HEK293T (cell line): Measurements from ENCODE around the gene DYNC1I1.

Experiments
- CTCF ChIA-PET: fragments of 350-600 bp; formaldehyde crosslinking; extraction: SDS; loops from one replicate; lab custom pipeline; 2021; ENCODE audit warnings: antibody characterized with exemption, inconsistent platforms; lab: Yijun Ruan, JAX
- POLR2A ChIA-PET: fragments of 350-600 bp; formaldehyde crosslinking; extraction: SDS; loops from one replicate; lab custom pipeline; 2020; ENCODE audit warnings: antibody characterized with exemption, inconsistent platforms; lab: Yijun Ruan, JAX
- DNase-seq: peaks from one replicate; pipeline ENCODE4 v3.0.0; 2012; ENCODE audit warnings: mixed read lengths; ENCODE audit errors: extremely low spot score
- ARNT ChIP-seq: fragments of 450-650 bp; IDR thresholded peaks from 2 replicates; pipeline ENCODE4 v1.6.1; 2017; ENCODE audit warnings: mild to moderate bottlenecking
- BHLHE40 ChIP-seq: fragments of 450-650 bp; IDR thresholded peaks from 2 replicates; pipeline ENCODE4 v1.6.1; 2016; ENCODE audit warnings: mild to moderate bottlenecking, moderate library complexity, borderline replicate concordance
- CTBP1 ChIP-seq: fragments of 450-650 bp; IDR thresholded peaks from 2 replicates; pipeline ENCODE4 v1.6.1; 2016; ENCODE audit warnings: borderline replicate concordance
- ELF4 ChIP-seq: fragments of 450-650 bp; IDR thresholded peaks from 2 replicates; pipeline ENCODE4 v1.6.1; 2017; ENCODE audit warnings: antibody characterized with exemption
- FOXA1 ChIP-seq: fragments of 450-650 bp; IDR thresholded peaks from 2 replicates; pipeline ENCODE4 v1.6.1; 2016; ENCODE audit warnings: mild to moderate bottlenecking
- FOXK2 ChIP-seq: fragments of 450-650 bp; IDR thresholded peaks from 2 replicates; pipeline ENCODE4 v1.6.1; 2016; ENCODE audit warnings: mild to moderate bottlenecking
- FOXM1 ChIP-seq: fragments of 450-650 bp; IDR thresholded peaks from 2 replicates; pipeline ENCODE4 v1.6.1; 2017; ENCODE audit warnings: mild to moderate bottlenecking, borderline replicate concordance
- HDGF ChIP-seq: fragments of 450-650 bp; IDR thresholded peaks from 2 replicates; pipeline ENCODE4 v1.6.1; 2017; ENCODE audit warnings: antibody characterized with exemption, borderline replicate concordance
- L3MBTL2 ChIP-seq: fragments of 450-650 bp; conservative IDR thresholded peaks from 2 replicates; pipeline ENCODE4 v1.6.1; 2016; ENCODE audit warnings: mild to moderate bottlenecking
- LEF1 ChIP-seq: fragments of 450-650 bp; IDR thresholded peaks from 2 replicates; pipeline ENCODE4 v1.6.1; 2017; ENCODE audit warnings: mild to moderate bottlenecking, borderline replicate concordance
- NFRKB ChIP-seq: fragments of 450-650 bp; IDR thresholded peaks from 2 replicates; pipeline ENCODE4 v1.6.1; 2016; ENCODE audit warnings: mild to moderate bottlenecking, moderate library complexity
- PKNOX1 ChIP-seq: fragments of 450-650 bp; IDR thresholded peaks from 2 replicates; pipeline ENCODE4 v1.6.1; 2016
- SP1 ChIP-seq: fragments of 450-650 bp; IDR thresholded peaks from 2 replicates; pipeline ENCODE4 v1.6.1; 2017
- SUZ12 ChIP-seq: fragments of 450-650 bp; IDR thresholded peaks from 2 replicates; pipeline ENCODE4 v1.6.1; 2016; ENCODE audit warnings: mild to moderate bottlenecking
- TARDBP ChIP-seq: fragments of 450-650 bp; IDR thresholded peaks from 2 replicates; pipeline ENCODE4 v1.6.1; 2016
- ZNF384 ChIP-seq: fragments of 450-650 bp; IDR thresholded peaks from 2 replicates; pipeline ENCODE4 v1.6.1; 2016

DYNC1I1 gene

GRCh38 chr7:95925236-95925635 lies 152.9 kb downstream of the DYNC1I1 start:
- no peak for DNase-seq
- CTCF ChIA-PET: interaction anchor here (1.1 to 1.2 kb wide), 3 partner anchors 8 to 10 kb away, joined by 3 to 4 read pairs (median 3); no protein-coding TSS in a partner anchor
- TF ChIP-seq NFRKB (no peak), ELF4 (no peak), PKNOX1 (no peak), SP1 (no peak), FOXM1 (no peak), SUZ12 (no peak), CTBP1 (no peak), BHLHE40 (no peak), ZNF384 (no peak), LEF1 (no peak), ARNT (no peak), HDGF (no peak), L3MBTL2 (no peak), FOXK2 (no peak), TARDBP (no peak), FOXA1 (no peak)
- POLR2A ChIA-PET: no interaction called here

- CTCF ChIA-PET: interaction anchor here (1.1 to 1.2 kb wide), 2 partner anchors 9 to 11 kb away, joined by 3 to 4 read pairs; no protein-coding TSS in a partner anchor
- DNase-seq: no peak
- POLR2A ChIA-PET: no interaction called here
- TF ChIP-seq FOXA1: no peak
- no peak for TF ChIP-seq ZNF384
- TF ChIP-seq PKNOX1: no peak
- TF ChIP-seq L3MBTL2: no peak
- TF ChIP-seq CTBP1: no peak
- no peak for TF ChIP-seq SUZ12
- no peak for TF ChIP-seq FOXK2
- TF ChIP-seq FOXM1: no peak
- no peak for TF ChIP-seq TARDBP
Measured at GRCh38 chr7:95925971-95926370, 153.6 kb downstream of the DYNC1I1 start.

GRCh38 chr7:95927756-95928155 lies 155.4 kb downstream of the DYNC1I1 start:
- ChIA-PET CTCF (no interaction called here), POLR2A (no interaction called here)
- TF ChIP-seq SUZ12: no peak
- no peak for TF ChIP-seq PKNOX1
- no peak for TF ChIP-seq SP1
- TF ChIP-seq BHLHE40: no peak
- TF ChIP-seq ELF4: no peak
- TF ChIP-seq CTBP1: no peak
- no peak for TF ChIP-seq L3MBTL2
- TF ChIP-seq HDGF: no peak
- no peak for TF ChIP-seq LEF1
- no peak for TF ChIP-seq ARNT
- no peak for TF ChIP-seq FOXM1
- no peak for TF ChIP-seq FOXA1
- no peak for TF ChIP-seq ZNF384
- DNase-seq: no peak

- ChIA-PET CTCF (no interaction called here), POLR2A (no interaction called here)
- no peak for TF ChIP-seq FOXM1
- no peak for TF ChIP-seq PKNOX1
- no peak for TF ChIP-seq ARNT
- no peak for TF ChIP-seq BHLHE40
- no peak for TF ChIP-seq HDGF
- TF ChIP-seq LEF1: no peak
- no peak for TF ChIP-seq TARDBP
- no peak for TF ChIP-seq SUZ12
- TF ChIP-seq FOXK2: no peak
- no peak for TF ChIP-seq NFRKB
- TF ChIP-seq SP1: no peak
- TF ChIP-seq L3MBTL2: no peak
- DNase-seq: no peak
Measured at GRCh38 chr7:95929710-95930280, 157.4 kb downstream of the DYNC1I1 start.

- DNase-seq: no peak
- TF ChIP-seq LEF1 (no peak), BHLHE40 (no peak), CTBP1 (no peak), FOXA1 (no peak), FOXM1 (no peak), FOXK2 (no peak), SUZ12 (no peak), NFRKB (no peak), TARDBP (no peak), L3MBTL2 (no peak), ARNT (no peak), PKNOX1 (no peak), ZNF384 (no peak), HDGF (no peak), SP1 (no peak), ELF4 (no peak)
- ChIA-PET CTCF (no interaction called here), POLR2A (no interaction called here)
Measured at GRCh38 chr7:95931460-95932232, 159.3 kb downstream of the DYNC1I1 start.
